ENCODE data around the gene WNT3A.

GRCh38 chr1:228005511-228006033, 1.2 kb upstream of the WNT3A start:
- TF ChIP-seq EZH2 (IDR thresholded peaks at IDR 0.05; ENCODE audit: low read depth) (no peak), CTCF (conservative IDR thresholded peaks at IDR 0.05) (no peak)
